Ectodermal cell (in vitro differentiated cells): ENCODE data around the gene SAXO1.

ENCODE experiments used
- H3K27ac ChIP-seq: 2 replicates; pipeline ENCODE4 v1.7.0; 2013; ENCODE audit warnings: mild to moderate bottlenecking, low read depth, low read length; ENCODE audit not compliant: insufficient read depth, poor library complexity, severe bottlenecking
- H3K27me3 ChIP-seq: 2 replicates; pipeline ENCODE4 v1.7.0; 2013; ENCODE audit warnings: mild to moderate bottlenecking, low read length; ENCODE audit not compliant: insufficient read depth, control insufficient read depth, poor library complexity, severe bottlenecking
- H3K36me3 ChIP-seq: one replicate; pipeline ENCODE4 v1.7.0; 2013; ENCODE audit warnings: low read length; ENCODE audit not compliant: control insufficient read depth, insufficient read depth
- H3K4me1 ChIP-seq: one replicate; pipeline ENCODE4 v1.7.0; 2013; ENCODE audit warnings: low read length; ENCODE audit not compliant: control insufficient read depth, insufficient read depth
- H3K4me3 ChIP-seq: 2 replicates; pipeline ENCODE4 v1.7.0; 2013; ENCODE audit warnings: low read depth, low read length, control low read depth; ENCODE audit not compliant: insufficient read depth
- H3K9me3 ChIP-seq: 2 replicates; pipeline ENCODE4 v1.7.0; 2013; ENCODE audit warnings: mild to moderate bottlenecking, low read length, moderate library complexity; ENCODE audit not compliant: control insufficient read depth
- WGBS, 2 experiments: methylation state at CpG; one replicate each; pipeline ENCODE4 v1.1.7; 2013; ENCODE audit warnings: missing lambda C conversion rate in 2 of 2; 5-methylcytosine and 5-hydroxymethylcytosine counted together

Gene SAXO1

GRCh38 chr9:18985996-18986395, 47.0 kb downstream of the SAXO1 start:
- no peaks in the 10 kb centered on the region for H3K9me3 ChIP-seq
- H3K27me3 ChIP-seq = no peaks in the 10 kb centered on the region
- H3K27ac ChIP-seq = no peak overlapping the region
- no peak overlapping the region for H3K4me3 ChIP-seq
- no peaks in the 10 kb centered on the region for H3K36me3 ChIP-seq
- H3K4me1 ChIP-seq = no peaks in the 10 kb centered on the region

GRCh38 chr9:18985464-18985951, 47.5 kb downstream of the SAXO1 start:
- H3K4me3 ChIP-seq = no peak overlapping the region
- no peak overlapping the region for H3K27ac ChIP-seq
- H3K4me1 ChIP-seq = no peaks in the 10 kb centered on the region
- H3K9me3 ChIP-seq = no peaks in the 10 kb centered on the region
- no peaks in the 10 kb centered on the region for H3K27me3 ChIP-seq
- H3K36me3 ChIP-seq = no peaks in the 10 kb centered on the region
- 89 to 90% methylated on average over 6 of the region's 6 CpGs for WGBS, 2 experiments

GRCh38 chr9:18982262-18982620, 50.8 kb downstream of the SAXO1 start:
- Histone ChIP-seq H3K4me1 (peaks cover 5% of the 10 kb centered on the region), H3K4me3 (no peak overlapping the region), H3K36me3 (no peaks in the 10 kb centered on the region), H3K9me3 (no peaks in the 10 kb centered on the region), H3K27ac (no peak overlapping the region), H3K27me3 (no peaks in the 10 kb centered on the region)
- WGBS, 2 experiments = 90 to 94% methylated on average over 5 of the region's 5 CpGs

GRCh38 chr9:18981476-18982261, 51.3 kb downstream of the SAXO1 start:
- Histone ChIP-seq H3K27me3 (no peaks in the 10 kb centered on the region), H3K4me1 (peaks cover 5% of the 10 kb centered on the region), H3K27ac (no peak overlapping the region), H3K9me3 (no peaks in the 10 kb centered on the region), H3K36me3 (no peaks in the 10 kb centered on the region), H3K4me3 (no peak overlapping the region)
- 90 to 92% methylated on average over 4 of the region's 4 CpGs for WGBS, 2 experiments

GRCh38 chr9:18980189-18980588, 52.8 kb downstream of the SAXO1 start:
- no peak overlapping the region for H3K27ac ChIP-seq
- peaks cover 5% of the 10 kb centered on the region for H3K4me1 ChIP-seq
- H3K9me3 ChIP-seq = no peaks in the 10 kb centered on the region
- H3K4me3 ChIP-seq = no peak overlapping the region
- WGBS, 2 experiments = 7 to 13% methylated on average over 1 of the region's 1 CpG
- no peaks in the 10 kb centered on the region for H3K27me3 ChIP-seq
- no peaks in the 10 kb centered on the region for H3K36me3 ChIP-seq

- no peaks in the 10 kb centered on the region for H3K36me3 ChIP-seq
- no peak overlapping the region for H3K4me3 ChIP-seq
- H3K27ac ChIP-seq = no peak overlapping the region
- H3K27me3 ChIP-seq = no peaks in the 10 kb centered on the region
- H3K4me1 ChIP-seq = peaks cover 5% of the 10 kb centered on the region
- no peaks in the 10 kb centered on the region for H3K9me3 ChIP-seq
- 76 to 86% methylated on average over 2 of the region's 2 CpGs for WGBS, 2 experiments
Observed at GRCh38 chr9:18979367-18979766, 53.6 kb downstream of the SAXO1 start.

GRCh38 chr9:18978188-18978587, 54.8 kb downstream of the SAXO1 start:
- Histone ChIP-seq H3K4me1 (peaks cover 5% of the 10 kb centered on the region), H3K4me3 (no peak overlapping the region), H3K36me3 (no peaks in the 10 kb centered on the region), H3K27ac (no peak overlapping the region), H3K27me3 (no peaks in the 10 kb centered on the region), H3K9me3 (no peaks in the 10 kb centered on the region)
- WGBS, 2 experiments = 96 to 97% methylated on average over 2 of the region's 2 CpGs

GRCh38 chr9:18976709-18977531, 56.1 kb downstream of the SAXO1 start:
- Histone ChIP-seq H3K4me3 (no peak overlapping the region), H3K27ac (no peak overlapping the region), H3K36me3 (no peaks in the 10 kb centered on the region), H3K27me3 (no peaks in the 10 kb centered on the region), H3K9me3 (no peaks in the 10 kb centered on the region), H3K4me1 (peaks cover 5% of the 10 kb centered on the region)
- 91 to 93% methylated on average over 11 to 12 of the region's 12 CpGs for WGBS, 2 experiments

- Histone ChIP-seq H3K4me1 (peaks cover 5% of the 10 kb centered on the region), H3K9me3 (no peaks in the 10 kb centered on the region), H3K27ac (no peak overlapping the region), H3K36me3 (no peaks in the 10 kb centered on the region), H3K4me3 (no peak overlapping the region), H3K27me3 (no peaks in the 10 kb centered on the region)
- 94% methylated on average over 4 of the region's 4 CpGs for WGBS, 2 experiments
Observed at GRCh38 chr9:18976221-18976708, 56.7 kb downstream of the SAXO1 start.

- H3K9me3 ChIP-seq = no peaks in the 10 kb centered on the region
- 86 to 95% methylated on average over 2 of the region's 2 CpGs for WGBS, 2 experiments
- no peak overlapping the region for H3K4me3 ChIP-seq
- H3K27me3 ChIP-seq = no peaks in the 10 kb centered on the region
- no peak overlapping the region for H3K27ac ChIP-seq
- no peaks in the 10 kb centered on the region for H3K36me3 ChIP-seq
- no peaks in the 10 kb centered on the region for H3K4me1 ChIP-seq
Observed at GRCh38 chr9:18973348-18973747, 59.7 kb downstream of the SAXO1 start.
